ENCODE data around the gene STK38. TPM values are rescaled to one million over a fixed set of nuclear protein-coding genes. Genes with fewer than 3 reads are reported as not detected.

Gene STK38
- total and polyA plus RNA-seq, 2 of the 13 experiments (the other 11 are each of a cell fraction or from before 2014, with no cell fraction given): 10.3 to 20.7 TPM

GRCh38 chr6:36593569-36594028 is 46.3 kb upstream of the STK38 start (continued):
- TF ChIP-seq CSRNP1 (CRISPR knock-in tag; IDR thresholded peaks at IDR 0.05) (no peak), GMEB2 (CRISPR knock-in tag; IDR thresholded peaks at IDR 0.05; ENCODE audit: low read depth) (no peak), JUN (CRISPR knock-in tag; IDR thresholded peaks at IDR 0.05) (0 out of 2 replicates have a peak, but pooled peaks have one; percentile 3), ZNF773 (CRISPR knock-in tag; IDR thresholded peaks at IDR 0.05; ENCODE audit: borderline replicate concordance) (no peak), ZNF205 (CRISPR knock-in tag; IDR thresholded peaks at IDR 0.05) (peak; percentile 16; the same call in 1 of the 2 replicates), HIC2 (CRISPR knock-in tag; IDR thresholded peaks at IDR 0.05; ENCODE audit: low read depth) (no peak), AGO1 (IDR thresholded peaks at IDR 0.05; ENCODE audit: low read depth, low read length, poor library complexity, severe bottlenecking) (no peak), ZNF232 (CRISPR knock-in tag; IDR thresholded peaks at IDR 0.05; ENCODE audit: borderline replicate concordance) (no peak), MTF1 (CRISPR knock-in tag; IDR thresholded peaks at IDR 0.05) (peak; percentile 65; the same call in 1 of the 2 replicates), POLR2G (IDR thresholded peaks at IDR 0.05; ENCODE audit: low read depth, low read length) (no peak), MED8 (CRISPR knock-in tag; IDR thresholded peaks at IDR 0.05; ENCODE audit: insufficient replicate concordance) (no peak), ZNF766 (CRISPR knock-in tag; IDR thresholded peaks at IDR 0.05; ENCODE audit: borderline replicate concordance) (peak; percentile 74), USF2 (IDR thresholded peaks at IDR 0.05; ENCODE audit: low read depth, low read length) (peak; percentile 56), USF2 (CRISPR knock-in tag; IDR thresholded peaks at IDR 0.05; ENCODE audit: borderline replicate concordance) (no peak), ZNF841 (CRISPR knock-in tag; IDR thresholded peaks at IDR 0.05; ENCODE audit: borderline replicate concordance) (0 out of 2 replicates have a peak, but pooled peaks have one; percentile 73), ZFP36L1 (CRISPR knock-in tag; IDR thresholded peaks at IDR 0.05) (no peak), IRF1 (CRISPR knock-in tag; IDR thresholded peaks at IDR 0.05; ENCODE audit: low read depth) (no peak), THAP7 (CRISPR knock-in tag; IDR thresholded peaks at IDR 0.05) (0 out of 2 replicates have a peak, but pooled peaks have one; percentile 20), SP4 (CRISPR knock-in tag; IDR thresholded peaks at IDR 0.05) (no peak), DR1 (CRISPR knock-in tag; IDR thresholded peaks at IDR 0.05) (no peak), ZNF616 (CRISPR knock-in tag; IDR thresholded peaks at IDR 0.05; ENCODE audit: low read depth) (no peak)
